SKM-1 (cell line): ENCODE measurements around the gene SPEG.
A peak's percentile ranks its signal among the peaks of the same experiment; 100 is the strongest.
"Not testable (repeated sequence)": the region's sequence is repeated elsewhere in the genome, so short reads cannot be mapped to it uniquely, and the experiment has no call there.

Source experiments
- DNase-seq: peaks from one replicate; lab custom pipeline; 2025; ENCODE audit not compliant: unreplicated experiment; lab: John Stamatoyannopoulos, UW

Gene SPEG

GRCh38 chr2:219434718-219435525 lies at the start of gene SPEG:
TSS of gene SPEG (plus strand) at chr2:219434843. CDS start at chr2:219434978, 135 bp downstream.
- DNase-seq: no peak

GRCh38 chr2:219384859-219385258 lies 49.8 kb upstream of the SPEG start:
- DNase-seq: no peak

DNA sequence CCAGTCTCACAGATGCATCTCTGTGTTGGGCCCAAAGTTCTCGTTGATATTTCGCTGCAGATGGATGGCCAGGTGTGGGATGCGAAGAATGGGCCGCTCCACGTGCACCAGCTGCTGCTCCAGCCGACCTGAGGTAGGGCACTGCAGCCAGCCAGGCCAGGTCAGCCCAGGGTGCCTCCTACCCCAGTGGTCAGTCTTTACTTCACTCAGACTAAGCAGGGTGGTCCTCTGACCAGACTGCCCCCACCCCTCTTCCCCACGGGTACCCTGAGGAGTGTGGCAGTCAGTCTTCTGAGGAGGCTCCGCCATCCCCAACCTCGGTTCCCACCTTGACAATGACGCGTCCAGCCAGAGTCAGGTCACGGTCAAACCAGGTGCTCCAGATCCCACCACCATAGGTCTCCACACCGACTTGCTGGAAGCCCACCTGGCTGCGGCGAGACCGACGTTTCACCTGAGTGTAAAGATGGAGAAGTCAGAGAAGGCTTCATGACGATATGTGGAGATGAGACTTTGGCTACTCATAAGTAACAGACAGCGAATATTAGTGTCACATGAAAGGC lies 48.6 kb upstream of the SPEG start:
- no peak for DNase-seq

DNA sequence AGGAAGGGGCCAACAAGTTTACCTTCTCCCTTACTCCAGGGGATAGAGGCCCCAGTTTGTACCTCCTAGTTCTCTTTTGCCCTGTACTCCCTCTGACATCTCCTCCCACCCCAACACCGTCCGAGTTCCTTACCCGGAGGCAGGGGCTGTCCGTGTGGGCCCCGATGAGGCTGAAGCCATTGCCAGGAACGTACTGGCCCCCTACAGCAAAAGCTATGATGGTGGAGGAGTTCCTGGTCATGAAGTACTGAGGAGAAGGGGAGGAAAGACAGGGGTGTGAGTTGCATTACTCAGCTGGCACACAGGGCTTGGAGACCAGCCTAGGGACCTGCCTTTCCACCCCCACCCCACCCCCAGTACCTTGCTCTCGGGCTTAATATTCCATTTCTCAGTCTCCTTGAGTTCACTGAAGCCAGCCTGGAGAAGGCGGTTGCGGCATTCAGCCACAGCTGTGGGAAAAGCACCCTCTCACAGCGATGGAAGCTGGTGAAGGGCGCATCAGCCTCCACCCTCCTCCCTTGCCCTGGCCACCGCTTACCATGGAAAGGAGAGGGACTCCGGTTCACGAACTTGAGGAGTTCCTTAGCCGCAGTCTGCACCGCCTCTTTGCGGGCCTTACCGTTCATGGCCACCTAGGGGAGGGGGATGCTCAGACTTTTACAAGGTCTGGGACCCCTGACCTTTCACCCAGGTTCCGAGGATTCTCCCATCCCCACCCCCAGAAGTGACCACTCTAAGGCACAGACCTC lies 47.9 kb upstream of the SPEG start:
- DNase-seq: no peak

DNA sequence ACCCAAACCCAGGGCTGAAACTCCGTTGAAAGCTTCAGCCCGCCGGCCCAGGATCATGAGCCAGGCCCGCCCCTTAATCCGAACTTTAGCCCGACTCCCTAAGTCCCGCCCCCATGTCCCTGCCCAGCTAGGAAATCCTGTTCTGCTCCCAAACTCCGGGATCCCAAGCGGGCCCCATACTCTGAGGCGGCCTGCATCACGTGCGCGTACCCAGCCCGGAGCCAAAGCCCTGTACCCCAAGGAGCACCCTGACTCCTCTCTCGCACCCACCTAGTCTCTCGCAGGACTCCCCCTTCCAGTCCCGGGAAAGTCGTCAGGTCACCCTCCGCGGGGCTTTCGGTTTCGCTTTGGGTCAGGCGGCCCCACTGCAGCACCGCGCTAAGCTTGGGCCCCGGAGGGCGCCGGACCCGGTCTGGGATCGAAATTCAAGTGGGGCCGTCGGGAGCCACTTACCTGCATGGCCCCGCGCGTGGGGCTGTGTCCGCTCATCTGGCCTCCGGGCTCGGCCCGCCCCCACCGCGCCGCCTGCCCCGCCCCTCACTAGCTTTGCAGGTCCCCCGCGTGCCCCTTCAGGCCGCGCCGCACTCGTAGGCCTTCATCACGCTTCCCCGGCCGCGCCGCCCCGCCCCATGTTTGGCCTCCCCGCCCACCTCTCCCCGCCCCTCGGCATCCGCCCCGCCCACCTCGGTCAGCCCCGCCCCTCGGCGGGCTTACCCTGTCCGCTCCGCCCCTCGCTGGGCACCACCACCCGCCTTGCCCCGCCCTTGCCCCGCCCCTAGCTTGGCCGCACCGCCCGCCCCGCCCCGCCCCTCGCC lies 47.1 kb upstream of the SPEG start, which contains the start of gene DNPEP:
Gene DNPEP, minus strand, starts transcription at position 607 of the 815 bp plus-strand sequence. Its CDS starts 118 bp downstream, at position 489.
- DNase-seq: peak; percentile 58

- DNase-seq: peak; percentile 90
Measured at GRCh38 chr2:219388121-219388906, 46.3 kb upstream of the SPEG start.

GRCh38 chr2:219388907-219389156 lies 45.8 kb upstream of the SPEG start:
- no peak for DNase-seq

DNA sequence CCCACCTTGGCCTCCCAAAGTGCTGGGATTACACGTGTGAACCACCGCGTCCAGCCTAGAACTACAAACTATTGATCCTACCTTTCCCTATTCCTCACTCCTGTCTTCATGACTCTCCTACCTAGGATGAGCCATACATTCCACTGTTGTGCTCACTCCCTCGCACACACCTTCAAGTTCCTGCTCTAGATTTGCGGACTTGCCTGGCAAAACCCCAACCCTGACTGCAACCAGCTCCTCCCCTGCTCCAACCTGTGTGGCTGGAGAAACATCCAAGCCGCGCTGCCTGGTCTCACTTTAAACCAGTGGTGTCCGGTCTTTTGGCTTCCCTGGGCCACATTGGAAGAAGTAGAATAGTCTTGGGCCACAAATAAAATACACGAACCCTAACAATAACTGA lies 41.9 kb upstream of the SPEG start:
- no peak for DNase-seq

DNA sequence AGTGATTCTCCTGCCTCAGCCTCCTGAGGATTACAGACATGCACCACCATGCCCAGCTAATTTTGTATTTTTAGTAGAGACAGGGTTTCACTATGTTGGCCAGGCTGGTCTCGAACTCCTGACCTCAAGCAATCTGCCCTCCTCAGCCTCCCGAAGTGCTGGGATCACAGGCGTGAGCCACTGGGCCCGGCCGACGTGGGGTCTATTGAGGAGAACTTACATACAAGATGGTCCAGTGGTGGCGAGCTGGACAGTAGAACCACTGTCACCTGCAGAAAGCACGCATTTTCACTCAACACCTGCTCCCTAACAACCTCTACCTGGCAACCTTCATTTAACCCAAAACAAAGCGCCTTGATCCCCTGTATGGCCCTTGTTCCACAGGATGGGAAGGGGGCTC lies 39.6 kb upstream of the SPEG start:
- DNase-seq: not testable (repeated sequence)

GRCh38 chr2:219395609-219396008 lies 39.0 kb upstream of the SPEG start:
- DNase-seq: no peak

DNA sequence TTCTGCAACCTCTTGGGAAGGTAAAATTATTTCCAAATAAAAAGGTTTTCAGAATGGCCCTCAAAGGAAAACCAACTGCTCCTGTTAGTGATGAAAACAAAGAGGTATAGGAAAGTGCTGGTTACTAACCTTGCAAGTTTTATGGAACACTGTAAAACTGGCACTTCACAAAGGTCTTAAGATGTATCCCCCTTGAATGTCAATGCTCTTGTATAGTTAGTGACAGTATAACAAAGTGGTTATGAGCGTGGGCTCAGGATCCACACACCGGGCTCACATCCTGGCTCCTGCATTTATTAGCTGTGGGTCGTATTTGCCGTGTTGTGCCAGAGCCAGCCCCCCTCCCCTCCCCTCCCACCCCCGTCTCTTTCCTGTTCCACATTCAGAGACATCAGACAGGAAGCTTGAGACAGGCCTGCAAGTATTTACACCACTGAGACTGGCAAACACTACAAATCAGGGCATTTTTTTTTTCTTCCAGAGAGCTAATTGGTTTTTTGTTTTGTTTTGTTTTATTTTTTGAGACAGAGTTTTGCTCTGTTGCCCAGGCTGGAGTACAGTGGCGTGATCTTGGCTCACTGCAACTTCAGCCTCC lies 37.7 kb upstream of the SPEG start:
- no peak for DNase-seq

- DNase-seq: no peak
Measured at GRCh38 chr2:219398721-219399363, 35.8 kb upstream of the SPEG start.

GRCh38 chr2:219399716-219400478 lies 34.7 kb upstream of the SPEG start:
- DNase-seq: no peak

DNA sequence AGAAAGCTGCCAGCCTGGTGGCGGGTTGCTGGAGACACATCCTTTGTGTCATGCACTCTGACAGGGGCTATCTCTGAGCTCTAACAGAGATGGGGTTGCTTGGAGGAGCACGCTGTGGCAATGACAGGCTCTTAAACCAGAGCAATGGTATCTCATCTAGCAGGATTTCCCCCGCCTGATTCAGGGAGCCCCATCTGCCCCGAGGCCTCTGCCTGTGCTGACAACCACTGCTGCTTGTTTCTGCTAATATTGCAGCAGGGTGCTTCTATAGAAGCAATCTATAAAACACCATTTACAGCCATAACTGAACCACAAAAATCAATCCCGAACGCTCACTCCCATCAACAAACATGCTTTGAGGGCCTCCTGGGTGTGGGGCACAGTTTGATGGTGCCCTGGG lies 34.1 kb upstream of the SPEG start:
- DNase-seq: no peak

- DNase-seq: peak; percentile 60
Measured at GRCh38 chr2:219401606-219402005, 33.0 kb upstream of the SPEG start.

DNA sequence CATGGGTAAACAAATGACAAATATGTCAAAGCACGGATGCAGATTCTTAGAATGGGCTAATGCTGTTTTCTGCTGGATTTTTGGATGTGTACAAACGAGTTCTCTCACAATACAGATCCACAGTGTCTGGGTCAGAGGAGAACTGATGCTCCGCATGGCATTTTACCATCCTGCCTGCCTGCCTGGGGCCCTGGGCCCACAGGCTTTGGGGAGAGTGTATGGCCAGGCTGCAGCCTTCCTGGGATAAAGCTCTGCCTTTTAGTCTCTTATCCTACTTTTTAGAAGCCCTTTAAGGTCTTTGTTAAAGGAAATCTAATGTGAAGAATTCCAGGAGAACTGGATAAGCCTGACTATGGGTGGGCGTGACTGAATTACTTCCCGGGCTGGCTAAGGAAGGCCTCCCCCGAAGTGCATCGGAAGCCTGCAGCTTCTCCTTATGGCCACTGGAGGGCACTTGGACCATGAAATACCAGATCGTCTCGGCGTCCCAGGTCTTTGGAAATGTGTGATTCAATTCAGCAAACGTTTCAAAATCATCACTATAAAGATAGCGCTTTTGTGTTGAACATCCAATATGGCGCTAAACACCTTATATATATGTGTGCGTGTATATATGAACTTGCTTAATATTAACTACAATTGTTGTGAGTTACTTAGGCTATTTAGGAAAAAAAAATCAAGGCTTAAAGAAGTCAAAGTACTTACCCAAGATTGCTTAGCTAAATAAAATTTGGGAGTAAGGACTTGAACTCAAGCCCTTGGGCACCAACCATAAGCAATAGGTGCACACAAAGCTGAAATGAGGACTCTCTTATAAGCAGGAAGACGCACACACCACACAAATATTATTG lies 31.8 kb upstream of the SPEG start:
- DNase-seq: peak; percentile 77

GRCh38 chr2:219403861-219404260 lies 30.8 kb upstream of the SPEG start:
- no peak for DNase-seq

DNA sequence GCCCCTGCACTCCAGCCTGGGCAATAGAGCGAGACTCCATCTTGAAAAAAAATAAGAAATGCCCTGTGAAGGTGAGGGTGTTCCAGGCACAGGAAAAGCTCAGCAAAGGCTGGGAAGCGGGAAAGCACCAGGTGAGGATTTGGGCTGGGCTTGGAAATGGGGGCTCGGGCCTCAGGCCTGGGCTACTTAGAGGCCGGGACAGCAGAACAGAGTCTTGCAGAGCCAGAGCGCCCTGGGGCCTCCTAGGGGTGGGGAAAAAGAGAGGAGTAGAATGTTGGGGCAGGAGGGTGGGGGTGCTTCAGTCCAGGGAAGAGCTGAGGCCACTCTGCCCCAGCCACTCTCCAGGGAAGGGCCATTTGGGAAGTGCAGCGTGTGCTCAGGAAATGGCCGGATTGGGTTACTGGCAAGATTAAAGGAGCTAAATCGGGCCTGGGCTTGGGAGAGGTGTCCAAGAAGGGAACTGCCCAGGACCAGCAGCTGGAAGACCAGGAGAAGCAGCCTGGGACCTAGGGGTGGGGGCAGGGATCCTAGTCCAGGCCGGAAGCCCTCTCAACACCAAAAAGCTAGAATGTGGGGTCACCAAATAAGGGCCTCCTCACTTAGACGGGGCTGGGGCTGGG lies 30.2 kb upstream of the SPEG start:
- DNase-seq: no peak
